HL-60 (cell line): Measurements from ENCODE around the gene CETN2.

Experiments used
- CTCF ChIP-seq: IDR thresholded peaks from one replicate; pipeline ENCODE4 v1.5.1; 2011; ENCODE audit warnings: low read length, control low read depth, inconsistent platforms; ENCODE audit not compliant: insufficient read depth
- GABPA ChIP-seq: IDR thresholded peaks from 2 replicates; pipeline ENCODE4 v1.6.1; 2012; ENCODE audit warnings: low read depth
- POLR2AphosphoS5 ChIP-seq: IDR thresholded peaks from 2 replicates; pipeline ENCODE4 v1.6.1; 2012; ENCODE audit warnings: low read depth
- REST ChIP-seq: IDR thresholded peaks from 2 replicates; pipeline ENCODE4 v1.6.1; 2012; ENCODE audit warnings: low read depth; ENCODE audit not compliant: insufficient replicate concordance
- SPI1 ChIP-seq: IDR thresholded peaks from 2 replicates; pipeline ENCODE4 v1.6.1; 2012; ENCODE audit warnings: low read depth, mild to moderate bottlenecking, borderline replicate concordance

GRCh38 chrX:152869972-152870371 is 39.4 kb upstream of the CETN2 start:
- TF ChIP-seq CTCF (no peak), SPI1 (no peak), GABPA (no peak), REST (no peak), POLR2AphosphoS5 (no peak)
